NCI-H2196 (cell line): ENCODE results near the gene RPH3AL.
"Not testable (repeated sequence)": the region's sequence is repeated elsewhere in the genome, so short reads cannot be mapped to it uniquely, and the experiment has no call there.

Source experiments
- DNase-seq: peaks from one replicate; lab custom pipeline; 2025; ENCODE audit not compliant: unreplicated experiment; lab: John Stamatoyannopoulos, UW

Gene RPH3AL

DNA sequence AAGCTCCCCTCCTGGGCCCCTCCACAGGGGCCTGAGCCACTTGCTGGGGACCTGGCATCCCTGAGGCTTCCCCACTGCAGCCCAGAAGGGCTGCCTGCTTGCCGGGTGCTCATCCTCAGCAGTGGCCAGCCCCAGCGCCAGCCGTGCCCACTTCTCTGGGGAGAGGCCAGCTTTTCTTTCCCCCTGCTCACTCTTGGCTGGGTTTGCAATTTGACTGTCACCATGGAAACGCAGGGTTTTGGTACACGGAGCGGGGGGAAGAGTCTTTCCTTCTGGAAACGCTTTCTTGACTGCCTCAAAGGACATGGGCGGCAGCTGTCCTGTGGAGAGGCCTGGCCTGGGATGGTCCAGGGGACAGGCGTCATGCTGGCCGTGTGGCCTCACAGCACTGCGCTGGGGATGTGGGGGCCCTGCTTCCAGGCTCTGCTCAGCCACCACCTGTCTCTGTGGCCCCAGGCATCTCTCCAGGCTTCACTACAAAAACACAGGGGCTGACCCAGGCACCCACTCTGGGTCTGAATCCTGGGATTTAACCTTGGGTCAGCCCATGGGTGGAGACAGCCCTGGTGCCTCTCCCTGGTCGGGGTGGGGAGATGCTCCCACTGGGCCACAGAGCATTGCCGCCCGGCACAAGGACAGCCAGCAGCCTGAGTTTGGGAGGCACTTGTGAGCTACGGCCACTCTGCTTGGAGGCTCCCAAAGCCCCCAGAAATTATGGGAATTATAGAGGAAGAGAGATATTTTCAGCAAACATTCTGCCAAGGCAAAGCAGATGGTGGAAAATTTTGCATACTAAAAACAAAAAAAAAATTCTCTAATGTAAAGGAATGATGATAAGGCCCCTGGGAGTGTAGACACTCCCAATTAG lies 125.3 kb downstream of the RPH3AL start:
- DNase-seq = no peak

GRCh38 chr17:226108-227077 lies 126.2 kb downstream of the RPH3AL start:
- no peak for DNase-seq

DNA sequence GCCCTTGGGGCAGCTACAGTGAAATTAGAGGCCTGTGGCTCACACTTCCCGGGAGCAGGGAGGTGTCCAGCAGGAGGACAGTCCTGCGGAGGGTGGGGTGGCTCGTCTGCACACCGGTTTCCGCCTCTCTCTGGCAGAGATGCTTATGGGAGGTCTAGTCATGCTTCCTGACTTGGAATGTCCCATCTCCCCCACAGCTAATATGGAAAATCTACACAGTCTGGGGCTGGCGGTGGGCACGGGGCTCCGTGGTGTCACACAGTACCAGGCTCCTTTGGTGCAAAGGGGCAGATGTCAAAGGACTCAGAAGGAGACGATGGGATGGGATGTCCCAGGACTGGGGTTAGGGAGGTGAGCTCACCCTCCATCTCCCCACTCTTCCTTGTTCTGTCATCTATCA lies 127.1 kb downstream of the RPH3AL start:
- no peak for DNase-seq

DNA sequence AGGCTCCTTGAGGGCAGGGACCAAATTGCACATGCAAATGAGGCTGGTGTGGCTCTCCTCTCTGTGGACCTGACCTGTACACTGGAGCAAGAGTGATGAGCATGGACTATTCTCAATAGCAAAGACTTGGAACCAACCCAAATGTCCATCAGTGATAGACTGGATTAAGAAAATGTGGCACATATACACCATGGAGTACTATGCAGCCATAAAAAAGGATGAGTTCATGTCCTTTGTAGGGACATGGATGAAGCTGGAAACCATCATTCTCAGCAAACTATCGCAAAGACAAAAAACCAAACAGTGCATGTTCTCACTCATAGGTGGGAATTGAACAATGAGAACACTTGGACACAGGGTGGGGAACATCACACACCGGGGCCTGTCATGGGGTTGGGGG lies 128.0 kb downstream of the RPH3AL start:
- not testable (repeated sequence) for DNase-seq

DNA sequence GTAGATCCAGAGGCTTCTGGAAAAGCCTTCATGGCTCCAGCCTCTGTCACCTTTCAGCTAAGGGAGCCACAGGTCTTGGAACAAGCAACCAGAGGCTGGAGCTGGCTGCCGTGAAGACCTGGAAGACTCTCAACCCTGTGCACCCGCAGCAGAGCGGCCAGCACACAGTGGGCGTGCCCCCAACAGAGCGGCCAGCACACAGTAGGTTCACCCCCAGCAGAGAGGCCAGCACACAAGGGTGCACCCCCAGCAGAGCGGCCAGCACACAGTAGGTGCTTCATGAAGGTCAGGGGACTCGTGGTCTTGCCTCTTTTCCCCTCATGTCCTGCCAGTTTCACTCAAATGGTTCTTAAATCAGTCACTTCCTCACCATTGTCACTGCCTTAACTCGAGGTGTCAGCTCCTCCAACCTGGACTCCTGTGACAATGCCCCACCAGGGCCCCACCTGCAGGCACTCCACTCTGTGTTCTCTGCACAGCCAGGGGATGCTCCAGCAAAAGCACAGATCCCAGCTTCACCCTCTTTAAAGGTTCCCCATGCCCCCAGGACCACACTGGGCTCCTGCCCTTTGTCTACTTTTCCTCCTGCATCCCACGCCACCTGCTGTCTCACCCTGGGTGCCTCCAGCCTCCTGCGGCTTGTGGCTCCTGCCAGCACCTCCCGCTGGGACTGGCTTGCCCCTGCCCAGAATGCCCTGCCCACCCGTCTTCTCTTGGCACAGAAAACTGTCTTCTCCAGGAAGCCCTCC lies 128.7 kb downstream of the RPH3AL start:
- peak; percentile 6 for DNase-seq

DNA sequence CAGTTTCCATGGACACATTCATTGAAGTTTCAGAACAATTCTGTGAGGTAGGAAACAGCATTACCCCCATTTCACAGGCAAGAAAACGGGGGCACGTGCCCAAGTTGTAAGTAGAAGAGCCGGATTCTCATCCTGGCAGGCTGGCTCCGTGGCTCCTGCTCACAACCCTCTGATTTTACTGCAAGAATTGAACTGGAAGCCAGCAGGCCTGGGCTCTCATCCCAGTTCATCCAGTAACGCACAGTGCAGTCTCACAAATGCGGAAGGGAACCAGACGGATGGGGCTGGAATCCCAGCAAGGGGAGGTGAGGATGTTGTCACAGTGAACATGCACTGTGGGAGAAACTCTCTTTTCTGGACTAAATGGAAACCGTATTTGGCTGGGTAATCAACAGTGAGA lies 130.4 kb downstream of the RPH3AL start:
- no peak for DNase-seq

- no peak for DNase-seq
Measured at GRCh38 chr17:219696-220095, 132.9 kb downstream of the RPH3AL start.

DNA sequence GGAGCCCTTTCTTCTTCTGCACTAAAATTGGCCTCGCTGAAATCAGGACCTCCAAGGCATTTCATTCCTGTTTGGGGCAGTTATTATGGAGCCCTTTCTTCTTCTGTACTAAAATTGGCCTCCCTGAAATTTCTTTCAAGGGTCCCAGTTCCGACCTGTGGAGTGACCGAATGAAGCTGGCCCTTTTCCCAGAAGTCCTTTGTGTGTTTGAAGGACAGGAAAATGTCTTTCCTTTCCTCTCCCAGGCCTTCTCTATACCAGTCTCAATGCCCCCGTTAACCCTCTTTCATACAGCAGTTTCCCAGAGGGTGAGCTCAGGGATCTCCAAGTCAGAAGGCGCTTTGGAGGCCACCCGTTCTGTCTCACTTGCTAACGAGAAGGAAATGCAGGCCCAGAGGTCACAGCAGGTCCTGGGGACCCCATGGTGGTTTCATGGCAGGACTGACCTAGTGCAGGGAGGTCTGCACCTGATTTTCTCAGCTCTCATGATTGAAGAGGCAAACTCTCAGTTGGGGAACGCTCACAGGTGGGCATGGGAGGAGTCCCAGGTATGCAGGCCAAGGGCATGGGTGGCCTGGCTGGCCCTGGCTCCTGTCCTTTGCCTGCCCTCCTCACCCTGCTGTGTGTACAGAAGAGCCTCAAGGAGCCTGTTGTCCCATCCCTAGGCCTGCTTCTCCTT lies 134.0 kb downstream of the RPH3AL start:
- DNase-seq = no peak

DNA sequence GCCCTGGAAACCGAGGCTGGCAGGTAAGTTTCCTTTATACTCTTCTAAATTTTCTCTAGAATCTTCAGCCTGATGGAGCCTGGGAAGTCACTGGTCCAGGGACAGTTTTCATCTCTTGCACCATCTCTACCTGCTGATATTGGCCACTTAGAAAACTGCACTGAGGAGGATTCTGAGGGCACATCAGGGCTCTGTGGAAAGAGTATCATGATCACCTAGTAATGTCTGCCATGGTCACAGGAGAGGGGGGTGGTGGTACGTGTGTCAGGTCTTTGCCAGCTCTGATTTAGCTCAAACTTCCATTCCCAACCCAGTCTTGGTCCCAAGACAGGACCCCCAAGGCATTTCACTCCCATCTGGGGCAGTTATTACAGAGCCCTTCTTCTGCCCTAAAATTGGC lies 136.0 kb downstream of the RPH3AL start:
- no peak for DNase-seq

GRCh38 chr17:215563-216478 lies 136.8 kb downstream of the RPH3AL start:
- not testable (repeated sequence) for DNase-seq

DNA sequence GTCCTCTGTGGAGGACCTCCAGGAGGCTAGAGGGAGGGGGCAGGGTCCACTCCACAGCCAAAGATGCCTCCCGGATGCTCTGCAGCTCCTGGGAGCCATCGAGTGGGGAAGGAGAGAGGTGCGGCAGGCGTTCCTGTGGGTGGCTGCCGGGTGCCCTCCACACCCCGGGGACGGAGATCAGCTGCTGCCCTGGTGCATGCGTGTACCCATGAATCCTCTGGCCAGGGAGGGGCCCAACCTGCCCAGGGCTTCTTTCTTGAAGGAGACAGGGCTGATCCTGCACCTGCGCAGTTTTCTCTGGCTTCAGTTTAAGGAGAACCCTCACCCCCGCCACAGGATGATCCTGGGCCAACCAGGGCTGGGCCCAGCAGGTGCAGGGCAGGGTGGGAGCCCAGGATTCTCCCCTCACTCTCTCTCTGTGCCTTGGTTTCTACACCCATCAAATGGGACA lies 137.7 kb downstream of the RPH3AL start:
- DNase-seq = no peak

DNA sequence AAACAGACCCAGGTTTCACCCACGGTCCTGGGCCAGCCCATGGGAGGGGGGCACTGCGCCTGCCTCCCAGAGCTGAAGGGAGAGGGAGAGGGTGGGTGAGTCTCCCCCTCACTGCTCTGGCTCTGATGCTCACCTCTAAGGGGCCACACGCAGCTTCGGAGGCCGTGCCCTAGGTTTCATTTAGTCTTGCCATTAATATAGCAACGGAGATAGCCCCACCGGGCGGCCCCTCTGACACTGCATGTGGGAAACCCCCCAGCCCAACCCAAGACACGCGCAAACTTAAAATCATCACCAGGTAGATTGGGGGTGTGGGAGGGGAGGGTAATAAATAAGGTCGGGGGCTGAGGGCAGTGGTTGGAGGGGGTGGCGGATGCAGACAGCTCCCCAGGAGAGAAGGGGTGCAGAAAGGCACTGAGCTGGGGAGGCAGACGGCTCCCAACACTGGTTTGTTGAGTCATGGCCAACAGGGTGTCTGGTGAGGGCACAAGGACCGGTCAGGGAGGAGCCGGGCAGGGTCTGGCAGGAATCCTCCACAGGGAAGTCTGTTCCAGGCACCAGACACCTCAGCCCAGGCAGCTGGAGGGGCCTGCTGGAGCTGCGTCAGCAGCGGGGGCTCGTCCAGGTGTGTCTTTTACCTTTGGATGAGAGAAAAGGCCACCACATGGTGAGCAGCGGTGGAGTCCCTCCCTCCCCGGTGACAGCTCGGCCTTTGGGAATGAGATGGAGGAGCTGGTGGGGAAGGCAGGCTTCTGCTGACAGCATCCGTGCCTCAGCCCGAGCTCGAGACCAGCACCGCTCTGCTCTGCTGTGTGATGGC lies 139.1 kb downstream of the RPH3AL start:
- DNase-seq = no peak

DNA sequence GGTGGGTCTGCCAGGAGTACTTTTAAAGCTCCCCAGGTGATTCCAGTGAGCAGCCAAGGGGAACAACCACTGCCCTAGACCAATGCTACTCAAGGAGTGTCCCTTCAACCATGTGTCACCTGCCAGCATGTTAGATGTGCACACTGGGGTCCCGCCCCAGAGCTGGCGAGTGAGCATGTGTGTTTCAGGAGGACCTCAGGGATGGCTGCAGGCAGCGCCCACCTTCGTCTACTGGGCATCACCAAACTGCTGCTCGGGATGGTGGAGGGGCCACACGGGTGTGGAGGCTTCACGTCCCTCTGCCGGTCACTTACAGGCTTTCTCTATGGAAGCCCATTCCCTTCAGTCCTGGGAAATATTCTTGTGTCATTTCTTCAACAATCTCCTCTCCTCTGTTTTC lies 142.2 kb downstream of the RPH3AL start:
- no peak for DNase-seq

- no peak for DNase-seq
Measured at GRCh38 chr17:208429-208828, 144.2 kb downstream of the RPH3AL start.

DNA sequence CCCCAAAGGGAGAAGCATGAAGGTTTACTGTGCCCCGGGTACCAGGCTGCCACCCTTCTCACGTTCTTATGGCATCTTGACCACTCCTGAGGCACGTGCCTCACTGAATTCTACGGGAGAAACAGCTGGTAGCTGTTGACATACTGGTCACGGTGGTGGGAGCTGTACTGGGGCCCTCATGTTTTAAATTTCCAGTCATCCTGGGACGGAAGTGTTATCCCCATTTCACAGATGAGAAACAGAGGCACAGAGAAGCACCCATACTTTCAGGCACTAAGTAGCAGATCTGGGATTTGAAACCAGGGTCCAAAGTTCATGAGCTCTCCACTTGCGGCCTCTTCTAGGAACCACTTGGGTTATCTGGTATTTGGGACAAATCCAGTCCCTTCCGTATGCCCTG lies 144.8 kb downstream of the RPH3AL start:
- no peak for DNase-seq

- no peak for DNase-seq
Measured at GRCh38 chr17:206941-207560, 145.6 kb downstream of the RPH3AL start.

- DNase-seq = not testable (repeated sequence)
Measured at GRCh38 chr17:206484-206883, 146.1 kb downstream of the RPH3AL start.

GRCh38 chr17:205817-206216 lies 146.8 kb downstream of the RPH3AL start:
- no peak for DNase-seq
